GM23338 (cell line): ENCODE data around the gene NDST1. TPM values are rescaled to one million over a fixed set of nuclear protein-coding genes. Genes with fewer than 3 reads are reported as not detected.

ENCODE experiments used
- ATAC-seq: fragments of 200-7000 bp; cut with Tn5 transposase; 3 replicates; pipeline ENCODE4 v1.9.1; 2020
- DNase-seq: peaks from one replicate; pipeline ENCODE4 v3.0.0-alpha.2; 2015; ENCODE audit warnings: low spot score
- H2AFZ ChIP-seq: fragments of 200-600 bp; sonication (generic); 2 replicates; pipeline ENCODE4 v1.8.0; 2016; ENCODE audit warnings: antibody characterized with exemption, mild to moderate bottlenecking, moderate library complexity
- H3F3A ChIP-seq: fragments of 200-600 bp; sonication (generic); replicated peaks from 2 replicates; pipeline ENCODE4 v1.8.0; 2017; ENCODE audit warnings: antibody characterized with exemption, mixed run types, low read depth
- H3K27ac ChIP-seq: fragments of 200-600 bp; sonication (generic); 2 replicates; pipeline ENCODE4 v1.6.1; 2016; ENCODE audit warnings: low read depth
- H3K27me3 ChIP-seq: fragments of 200-600 bp; sonication (generic); 2 replicates; pipeline ENCODE4 v1.8.0; 2016; ENCODE audit warnings: mild to moderate bottlenecking, mixed run types, moderate library complexity; ENCODE audit not compliant: insufficient read depth
- H3K36me3 ChIP-seq: fragments of 200-600 bp; sonication (generic); 2 replicates; pipeline ENCODE4 v1.8.0; 2016; ENCODE audit warnings: mild to moderate bottlenecking; ENCODE audit not compliant: insufficient read depth
- H3K4me1 ChIP-seq: fragments of 200-600 bp; sonication (generic); 2 replicates; pipeline ENCODE4 v1.8.0; 2016; ENCODE audit warnings: mild to moderate bottlenecking, moderate library complexity; ENCODE audit not compliant: insufficient read depth
- H3K4me2 ChIP-seq: fragments of 200-600 bp; sonication (generic); 2 replicates; pipeline ENCODE4 v1.7.1; 2017; ENCODE audit warnings: mixed run types
- H3K4me3 ChIP-seq: fragments of 200-600 bp; sonication (generic); 2 replicates; pipeline ENCODE4 v1.6.1; 2016; ENCODE audit warnings: mixed run types
- H3K79me2 ChIP-seq: fragments of 200-600 bp; sonication (generic); replicated peaks from 2 replicates; pipeline ENCODE4 v1.8.0; 2017; ENCODE audit warnings: mild to moderate bottlenecking; ENCODE audit not compliant: insufficient read depth
- H3K9me2 ChIP-seq: fragments of 200-600 bp; sonication (generic); 2 replicates; pipeline ENCODE4 v1.8.0; 2017; ENCODE audit not compliant: insufficient read depth
- H4K20me1 ChIP-seq: fragments of 200-600 bp; sonication (generic); replicated peaks from 2 replicates; pipeline ENCODE4 v1.8.0; 2017; ENCODE audit warnings: mild to moderate bottlenecking; ENCODE audit not compliant: insufficient read depth
- H3K27ac Mint-ChIP-seq: 2 replicates; pipeline ENCODE4 v1.8.0; 2020; ENCODE audit warnings: inconsistent platforms, mild to moderate bottlenecking, moderate library complexity, mixed read lengths
- H3K27me3 Mint-ChIP-seq: 3 replicates; pipeline ENCODE4 v1.8.0; 2022; ENCODE audit warnings: low read depth, mild to moderate bottlenecking, moderate library complexity, mixed read lengths, inconsistent platforms; ENCODE audit not compliant: insufficient read depth, poor library complexity
- H3K36me3 Mint-ChIP-seq: 3 replicates; pipeline ENCODE4 v1.8.0; 2021; ENCODE audit warnings: low read depth, mild to moderate bottlenecking, inconsistent platforms, moderate library complexity, mixed read lengths
- H3K4me1 Mint-ChIP-seq: 3 replicates; pipeline ENCODE4 v1.8.0; 2020; ENCODE audit warnings: mild to moderate bottlenecking, inconsistent platforms, mixed read lengths
- H3K4me3 Mint-ChIP-seq: 3 replicates; pipeline ENCODE4 v1.8.0; 2021; ENCODE audit warnings: moderate library complexity, mild to moderate bottlenecking, inconsistent platforms, mixed read lengths
- H3K9me3 Mint-ChIP-seq: 3 replicates; pipeline ENCODE4 v1.8.0; 2020; ENCODE audit warnings: moderate library complexity, mild to moderate bottlenecking, inconsistent platforms, mixed read lengths
- CREB1 ChIP-seq: fragments of 250-450 bp; sonication (Bioruptor Pico); IDR thresholded peaks from 2 replicates; pipeline ENCODE4 v1.5.0; 2020; ENCODE audit warnings: low read depth, mild to moderate bottlenecking, moderate library complexity
- CTCF ChIP-seq, 2 experiments: fragments of 200-600 bp in 1 of 2; sonication (generic) in 1 of 2; conservative IDR thresholded peaks; 2 replicates each; pipeline versions ENCODE4 v1.5.1 to v1.6.1; 2016 to 2017; ENCODE audit warnings: antibody characterized with exemption in 2 of 2, low read depth in 2 of 2, mild to moderate bottlenecking in 2 of 2, moderate library complexity in 1 of 2
- EZH2 ChIP-seq: fragments of 200-600 bp; sonication (generic); IDR thresholded peaks from one replicate; pipeline ENCODE4 v1.8.0; 2017; ENCODE audit warnings: antibody characterized with exemption, mild to moderate bottlenecking, low read depth; ENCODE audit not compliant: unreplicated experiment
- EZH2phosphoT487 ChIP-seq: fragments of 200-600 bp; sonication (generic); IDR thresholded peaks from one replicate; pipeline ENCODE4 v1.8.1; 2018; ENCODE audit warnings: antibody characterized with exemption; ENCODE audit not compliant: unreplicated experiment
- JUNB ChIP-seq: IDR thresholded peaks from one replicate; pipeline ENCODE4 v1.6.1; 2016; ENCODE audit warnings: antibody characterized with exemption; ENCODE audit not compliant: unreplicated experiment
- NANOG ChIP-seq: IDR thresholded peaks from 2 replicates; pipeline ENCODE4 v1.6.1; 2016; ENCODE audit warnings: antibody characterized with exemption, borderline replicate concordance
- POLR2AphosphoS5 ChIP-seq: IDR thresholded peaks from 2 replicates; pipeline ENCODE4 v1.6.1; 2016; ENCODE audit warnings: antibody characterized with exemption, low read depth
- REST ChIP-seq: IDR thresholded peaks from one replicate; pipeline ENCODE4 v1.6.1; 2018; ENCODE audit warnings: antibody characterized with exemption; ENCODE audit not compliant: unreplicated experiment
- ZNF114 ChIP-seq: fragments of 250-450 bp; sonication (Bioruptor Pico); IDR thresholded peaks from 2 replicates; pipeline ENCODE4 v1.5.0; 2020; ENCODE audit warnings: mild to moderate bottlenecking, moderate library complexity
- ZNF462 ChIP-seq: fragments of 250-450 bp; sonication (Bioruptor Pico); IDR thresholded peaks from 2 replicates; pipeline ENCODE4 v1.5.0; 2020; ENCODE audit warnings: mild to moderate bottlenecking, moderate library complexity
- polyA plus RNA-seq: library from polyadenylated mRNA; unstranded; fragments of >200 nt; fragmentation: Nextera tagmentation; extraction: Ambion mirVana; gene quantifications from 2 replicates; pipeline ENCODE4 v1.2.1, GENCODE V29; 2016
- total RNA-seq: library from RNA; depleted of rRNA; stranded (reverse); fragments of >200 nt; shearing (Covaris generic); gene quantifications from 2 replicates; pipeline ENCODE4 v1.2.3, GENCODE V29; 2014

NDST1 gene
- total and polyA plus RNA-seq, 2 experiments from 2014 or later = 7.3 to 85.0 TPM

- TF ChIP-seq CTCF (conservative IDR thresholded peaks at IDR 0.05; ENCODE audit: low read depth in 2 of 2) (no peak), JUNB (no peak), EZH2 (no peak)
Measured at GRCh38 chr5:150595466-150596031, 87.6 kb downstream of the NDST1 start (continued).

GRCh38 chr5:150596313-150596712, 88.4 kb downstream of the NDST1 start:
- no peaks in the 10 kb centered on the region for H3K36me3 Mint-ChIP-seq
- TF ChIP-seq REST (no peak), NANOG (no peak), ZNF114 (no peak), CREB1 (CRISPR knock-in tag) (no peak), ZNF462 (no peak), EZH2phosphoT487 (no peak), POLR2AphosphoS5 (no peak), JUNB (no peak), CTCF (conservative IDR thresholded peaks at IDR 0.05; ENCODE audit: low read depth in 2 of 2) (no peak), EZH2 (no peak)
- H3K79me2 ChIP-seq = no peaks in the 10 kb centered on the region
- H3F3A ChIP-seq = no peaks in the 10 kb centered on the region
- no peak overlapping the region for H3K4me3 ChIP-seq
- H3K9me3 Mint-ChIP-seq = no peaks in the 10 kb centered on the region
- peaks cover 6% of the 10 kb centered on the region for H3K27me3 Mint-ChIP-seq
- H3K4me1 Mint-ChIP-seq = peaks cover 15% of the 10 kb centered on the region
- 0 out of 2 replicates have a peak, but pooled peaks cover 3% of the 10 kb centered on the region for H3K4me1 ChIP-seq
- no peaks in the 10 kb centered on the region for H4K20me1 ChIP-seq
- no peak overlapping the region for H3K27ac ChIP-seq
- H3K4me3 Mint-ChIP-seq = no peak overlapping the region
- no peaks in the 10 kb centered on the region for H3K36me3 ChIP-seq
- no peaks in the 10 kb centered on the region for H3K27me3 ChIP-seq
- H3K9me2 ChIP-seq = no peaks in the 10 kb centered on the region
- DNase-seq (no peak), ATAC-seq (no peak)
- H3K27ac Mint-ChIP-seq = no peak overlapping the region
- H2AFZ ChIP-seq = no peak overlapping the region
- H3K4me2 ChIP-seq = no peak overlapping the region
